Karpas-422 (cell line): ENCODE measurements around the gene RGS5. TPM values are rescaled to one million over a fixed set of nuclear protein-coding genes. Genes with fewer than 3 reads are reported as not detected.

Experiments used
- total RNA-seq: library from RNA; depleted of rRNA; stranded (reverse); fragments of >200 nt; shearing (Covaris generic); gene quantifications from 2 replicates; pipeline ENCODE4 v1.2.3, GENCODE V29; 2014; ENCODE audit warnings: low replicate concordance; rRNA removed

RGS5 gene
- total RNA-seq, 1 experiment from 2014 or later = 4.5 TPM

Other genes starting within 250 kb of the RGS5 start
- gene RGS4, start 133.6 kb downstream of the RGS5 start, total RNA-seq = not detected in 2 replicates
- gene NUF2, start 119.0 kb upstream of the RGS5 start, total RNA-seq = 44.6 and 91.7 TPM in 2 replicates